Measurements from ENCODE around the gene PICALM. TPM values are rescaled to one million over a fixed set of nuclear protein-coding genes. Genes with fewer than 3 reads are reported as not detected.
A peak's percentile ranks its signal among the peaks of the same experiment; 100 is the strongest.

The PICALM gene
- total and polyA plus RNA-seq, 4 donors: 94.5 to 486 (median 204) TPM

GRCh38 chr11:85951428-85952107 lies 117.3 kb downstream of the PICALM start:
- Histone ChIP-seq H3K27me3 (ENCODE audit: control insufficient read depth in 1 of 2, insufficient read depth in 2 of 2, low read length in 1 of 2) (no peaks in the 10 kb centered on the region), H3K27ac (ENCODE audit: low read depth in 1 of 2, low read length in 2 of 2) (no peak overlapping the region), H3K9me3 (ENCODE audit: control insufficient read depth, low read length) (no peaks in the 10 kb centered on the region), H3K4me3 (ENCODE audit: low read length in 2 of 2) (no peak overlapping the region), H3K36me3 (ENCODE audit: control insufficient read depth in 1 of 2, insufficient read depth in 2 of 2, low read length in 1 of 2) (no peaks in the 10 kb centered on the region), H3K4me1 (ENCODE audit: control insufficient read depth in 1 of 2, insufficient read depth in 2 of 2, low read length in 2 of 2) (no peaks in the 10 kb centered on the region)
- DNase-seq (no peak), ATAC-seq (ENCODE audit: low FRiP score) (no peak)
- intact Hi-C loops (cut with DNase I): no loop called here
- 95 to 97% methylated on average over 3 of the region's 3 CpGs for WGBS, 2 donors

GRCh38 chr11:85951049-85951405 lies 117.9 kb downstream of the PICALM start:
- ATAC-seq (ENCODE audit: low FRiP score): no peak
- H3K27ac ChIP-seq (ENCODE audit: low read depth in 1 of 2, low read length in 2 of 2): no peak overlapping the region
- H3K4me3 ChIP-seq (ENCODE audit: low read length in 2 of 2): no peak overlapping the region
- H3K9me3 ChIP-seq (ENCODE audit: control insufficient read depth, low read length): no peaks in the 10 kb centered on the region
- WGBS, 2 donors: 93 to 94% methylated on average over 4 of the region's 4 CpGs
- no peaks in the 10 kb centered on the region for H3K4me1 ChIP-seq (ENCODE audit: control insufficient read depth in 1 of 2, insufficient read depth in 2 of 2, low read length in 2 of 2)
- DNase-seq: no peak
- intact Hi-C loops (cut with DNase I): no loop called here
- H3K36me3 ChIP-seq (ENCODE audit: control insufficient read depth in 1 of 2, insufficient read depth in 2 of 2, low read length in 1 of 2): no peaks in the 10 kb centered on the region
- H3K27me3 ChIP-seq (ENCODE audit: control insufficient read depth in 1 of 2, insufficient read depth in 2 of 2, low read length in 1 of 2): no peaks in the 10 kb centered on the region

- no peak overlapping the region for H3K27ac ChIP-seq (ENCODE audit: low read depth in 1 of 2, low read length in 2 of 2)
- intact Hi-C loops (cut with DNase I): no loop called here
- no peak for ATAC-seq (ENCODE audit: low FRiP score)
Observed at GRCh38 chr11:85950317-85951048, 118.4 kb downstream of the PICALM start.

GRCh38 chr11:85949798-85950197 lies 119.1 kb downstream of the PICALM start:
- Histone ChIP-seq H3K36me3 (ENCODE audit: control insufficient read depth in 1 of 2, insufficient read depth in 2 of 2, low read length in 1 of 2) (no peaks in the 10 kb centered on the region), H3K4me1 (ENCODE audit: control insufficient read depth in 1 of 2, insufficient read depth in 2 of 2, low read length in 2 of 2) (no peaks in the 10 kb centered on the region), H3K9me3 (ENCODE audit: control insufficient read depth, low read length) (no peaks in the 10 kb centered on the region), H3K27me3 (ENCODE audit: control insufficient read depth in 1 of 2, insufficient read depth in 2 of 2, low read length in 1 of 2) (no peaks in the 10 kb centered on the region), H3K4me3 (ENCODE audit: low read length in 2 of 2) (no peak overlapping the region), H3K27ac (ENCODE audit: low read depth in 1 of 2, low read length in 2 of 2) (no peak overlapping the region)
- intact Hi-C loops (cut with DNase I): loop anchor here (5.0 to 10.0 kb wide), 2 partner anchors 95 to 253 kb away; partner anchors contain the start of gene CCDC83 (in 1 of the 2)
- no peak for ATAC-seq (ENCODE audit: low FRiP score)
- DNase-seq: no peak
- 72 to 83% methylated on average over 1 of the region's 1 CpG for WGBS, 2 donors

More at GRCh38 chr11:85950317-85951048, 118.4 kb downstream of the PICALM start:
- no peak for DNase-seq
- 92 to 98% methylated on average over 8 of the region's 8 CpGs for WGBS, 2 donors
- Histone ChIP-seq H3K9me3 (ENCODE audit: control insufficient read depth, low read length) (no peaks in the 10 kb centered on the region), H3K4me3 (ENCODE audit: low read length in 2 of 2) (no peak overlapping the region), H3K36me3 (ENCODE audit: control insufficient read depth in 1 of 2, insufficient read depth in 2 of 2, low read length in 1 of 2) (no peaks in the 10 kb centered on the region), H3K27me3 (ENCODE audit: control insufficient read depth in 1 of 2, insufficient read depth in 2 of 2, low read length in 1 of 2) (no peaks in the 10 kb centered on the region), H3K4me1 (ENCODE audit: control insufficient read depth in 1 of 2, insufficient read depth in 2 of 2, low read length in 2 of 2) (no peaks in the 10 kb centered on the region)

GRCh38 chr11:85948884-85949283 lies 120.0 kb downstream of the PICALM start:
- Histone ChIP-seq H3K4me1 (ENCODE audit: control insufficient read depth in 1 of 2, insufficient read depth in 2 of 2, low read length in 2 of 2) (no peaks in the 10 kb centered on the region), H3K4me3 (ENCODE audit: low read length in 2 of 2) (no peak overlapping the region), H3K9me3 (ENCODE audit: control insufficient read depth, low read length) (no peaks in the 10 kb centered on the region), H3K27ac (ENCODE audit: low read depth in 1 of 2, low read length in 2 of 2) (no peak overlapping the region), H3K36me3 (ENCODE audit: control insufficient read depth in 1 of 2, insufficient read depth in 2 of 2, low read length in 1 of 2) (no peaks in the 10 kb centered on the region), H3K27me3 (ENCODE audit: control insufficient read depth in 1 of 2, insufficient read depth in 2 of 2, low read length in 1 of 2) (no peaks in the 10 kb centered on the region)
- 90 to 97% methylated on average over 2 of the region's 2 CpGs for WGBS, 2 donors
- intact Hi-C loops (cut with DNase I): loop anchor here (5.0 to 10.0 kb wide), 2 partner anchors 94 to 253 kb away; partner anchors contain the start of gene CCDC83 (in 1 of the 2)
- ATAC-seq (ENCODE audit: low FRiP score) (no peak), DNase-seq (no peak)

- Histone ChIP-seq H3K27me3 (ENCODE audit: control insufficient read depth in 1 of 2, insufficient read depth in 2 of 2, low read length in 1 of 2) (no peaks in the 10 kb centered on the region), H3K4me3 (ENCODE audit: low read length in 2 of 2) (no peak overlapping the region), H3K36me3 (ENCODE audit: control insufficient read depth in 1 of 2, insufficient read depth in 2 of 2, low read length in 1 of 2) (no peaks in the 10 kb centered on the region), H3K27ac (ENCODE audit: low read depth in 1 of 2, low read length in 2 of 2) (no peak overlapping the region), H3K9me3 (ENCODE audit: control insufficient read depth, low read length) (no peaks in the 10 kb centered on the region), H3K4me1 (ENCODE audit: control insufficient read depth in 1 of 2, insufficient read depth in 2 of 2, low read length in 2 of 2) (no peaks in the 10 kb centered on the region)
- intact Hi-C loops (cut with DNase I): loop anchor here (5.0 to 10.0 kb wide), 2 partner anchors 93 to 255 kb away; partner anchors contain the start of gene CCDC83 (in 1 of the 2)
- ATAC-seq (ENCODE audit: low FRiP score): peak; percentile 83
- WGBS, 2 donors: 5 to 6% methylated on average over 5 of the region's 5 CpGs
- no peak for DNase-seq
Observed at GRCh38 chr11:85947431-85948272, 121.2 kb downstream of the PICALM start.

- H3K27me3 ChIP-seq (ENCODE audit: control insufficient read depth in 1 of 2, insufficient read depth in 2 of 2, low read length in 1 of 2): no peaks in the 10 kb centered on the region
- H3K36me3 ChIP-seq (ENCODE audit: control insufficient read depth in 1 of 2, insufficient read depth in 2 of 2, low read length in 1 of 2): no peaks in the 10 kb centered on the region
- H3K4me3 ChIP-seq (ENCODE audit: low read length in 2 of 2): no peak overlapping the region
- no peaks in the 10 kb centered on the region for H3K4me1 ChIP-seq (ENCODE audit: control insufficient read depth in 1 of 2, insufficient read depth in 2 of 2, low read length in 2 of 2)
- no peaks in the 10 kb centered on the region for H3K9me3 ChIP-seq (ENCODE audit: control insufficient read depth, low read length)
- ATAC-seq (ENCODE audit: low FRiP score) (no peak), DNase-seq (no peak)
- intact Hi-C loops (cut with DNase I): loop anchor here (5.0 to 10.0 kb wide), 2 partner anchors 91 to 256 kb away; partner anchors contain the start of gene CCDC83 (in 1 of the 2)
- no peak overlapping the region for H3K27ac ChIP-seq (ENCODE audit: low read depth in 1 of 2, low read length in 2 of 2)
Observed at GRCh38 chr11:85946221-85946620, 122.7 kb downstream of the PICALM start.

GRCh38 chr11:85945788-85946187 lies 123.1 kb downstream of the PICALM start:
- H3K36me3 ChIP-seq (ENCODE audit: control insufficient read depth in 1 of 2, insufficient read depth in 2 of 2, low read length in 1 of 2): no peaks in the 10 kb centered on the region
- H3K4me3 ChIP-seq (ENCODE audit: low read length in 2 of 2): no peak overlapping the region
- ATAC-seq (ENCODE audit: low FRiP score): no peak
- intact Hi-C loops (cut with DNase I): loop anchor here (5.0 to 10.0 kb wide), 2 partner anchors 91 to 257 kb away; partner anchors contain the start of gene CCDC83 (in 1 of the 2)
- H3K4me1 ChIP-seq (ENCODE audit: control insufficient read depth in 1 of 2, insufficient read depth in 2 of 2, low read length in 2 of 2): no peaks in the 10 kb centered on the region
- H3K27ac ChIP-seq (ENCODE audit: low read depth in 1 of 2, low read length in 2 of 2): no peak overlapping the region
- H3K27me3 ChIP-seq (ENCODE audit: control insufficient read depth in 1 of 2, insufficient read depth in 2 of 2, low read length in 1 of 2): no peaks in the 10 kb centered on the region
- DNase-seq: no peak
- no peaks in the 10 kb centered on the region for H3K9me3 ChIP-seq (ENCODE audit: control insufficient read depth, low read length)
